ENCODE data around the gene ACSL6.

ACSL6 gene

DNA sequence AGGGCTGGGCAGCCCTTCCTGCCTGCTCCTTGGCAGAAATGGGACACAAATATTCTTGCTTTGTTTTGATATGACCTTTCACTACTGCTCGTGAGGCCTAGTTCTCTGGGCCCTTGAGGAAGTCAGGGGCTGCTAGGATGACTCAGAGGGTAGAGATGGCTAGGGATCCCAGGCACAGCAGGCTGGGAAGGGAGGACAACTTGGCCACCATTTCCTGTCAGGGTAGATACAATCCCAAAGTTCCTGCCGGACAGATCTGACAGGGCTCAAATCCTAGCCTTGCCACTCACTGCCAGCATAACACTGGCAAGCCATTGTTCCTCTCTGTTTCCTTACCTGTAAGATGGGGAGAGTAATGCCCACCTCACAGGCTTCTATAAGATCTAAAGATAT is 34.2 kb downstream of the ACSL6 start:
- H3K4me3 ChIP-seq (ENCODE audit: low read depth, low read length): no peak overlapping the region
- DNase-seq (ENCODE audit: low read depth): no peak
- TF ChIP-seq, protein P1, sequence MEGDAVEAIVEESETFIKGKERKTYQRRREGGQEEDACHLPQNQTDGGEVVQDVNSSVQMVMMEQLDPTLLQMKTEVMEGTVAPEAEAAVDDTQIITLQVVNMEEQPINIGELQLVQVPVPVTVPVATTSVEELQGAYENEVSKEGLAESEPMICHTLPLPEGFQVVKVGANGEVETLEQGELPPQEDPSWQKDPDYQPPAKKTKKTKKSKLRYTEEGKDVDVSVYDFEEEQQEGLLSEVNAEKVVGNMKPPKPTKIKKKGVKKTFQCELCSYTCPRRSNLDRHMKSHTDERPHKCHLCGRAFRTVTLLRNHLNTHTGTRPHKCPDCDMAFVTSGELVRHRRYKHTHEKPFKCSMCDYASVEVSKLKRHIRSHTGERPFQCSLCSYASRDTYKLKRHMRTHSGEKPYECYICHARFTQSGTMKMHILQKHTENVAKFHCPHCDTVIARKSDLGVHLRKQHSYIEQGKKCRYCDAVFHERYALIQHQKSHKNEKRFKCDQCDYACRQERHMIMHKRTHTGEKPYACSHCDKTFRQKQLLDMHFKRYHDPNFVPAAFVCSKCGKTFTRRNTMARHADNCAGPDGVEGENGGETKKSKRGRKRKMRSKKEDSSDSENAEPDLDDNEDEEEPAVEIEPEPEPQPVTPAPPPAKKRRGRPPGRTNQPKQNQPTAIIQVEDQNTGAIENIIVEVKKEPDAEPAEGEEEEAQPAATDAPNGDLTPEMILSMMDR (IDR thresholded peaks at IDR 0.05; ENCODE audit: control insufficient read depth, extremely low read depth, insufficient read depth): no peak

DNA sequence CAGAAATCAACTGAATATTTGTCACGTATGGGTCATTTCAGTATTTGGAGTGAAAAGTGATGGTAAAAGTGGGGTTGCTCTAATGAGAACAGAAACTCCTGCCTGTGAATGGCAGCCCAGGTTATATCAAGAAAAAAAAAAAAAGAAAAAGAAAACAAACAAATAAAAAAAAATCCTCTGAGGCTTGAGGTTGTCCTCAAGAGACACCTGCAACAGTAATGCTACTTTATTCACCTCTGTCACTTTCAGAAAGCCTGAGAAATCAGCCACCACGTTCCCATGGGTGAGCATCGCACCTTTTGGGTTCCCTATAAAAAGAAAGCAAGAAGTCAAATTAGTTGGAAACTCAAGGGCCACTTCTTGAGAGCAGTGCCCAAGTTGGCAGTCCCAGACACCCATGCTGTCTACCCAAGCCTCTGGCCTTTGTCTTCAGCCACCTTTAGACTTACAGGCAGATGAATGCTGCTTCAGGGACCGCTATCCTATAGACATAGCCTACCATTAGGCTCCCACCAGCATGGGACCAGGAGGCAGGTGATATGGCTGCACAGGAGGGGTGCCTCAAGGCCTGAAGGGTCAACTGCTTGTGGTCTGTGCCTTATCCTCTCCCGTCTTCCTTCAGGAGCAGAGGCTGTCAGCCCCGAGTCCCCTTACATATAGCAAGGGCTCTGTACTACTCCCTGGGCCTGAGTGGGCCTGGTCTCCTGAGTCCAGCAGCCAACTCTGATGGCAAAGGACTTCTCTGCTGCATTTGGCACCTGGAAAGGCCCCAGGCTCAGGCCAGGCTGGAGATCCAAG is 34.8 kb downstream of the ACSL6 start:
- no peak overlapping the region for H3K4me3 ChIP-seq (ENCODE audit: low read depth, low read length)
- TF ChIP-seq, protein P1 (IDR thresholded peaks at IDR 0.05; ENCODE audit: control insufficient read depth, extremely low read depth, insufficient read depth): no peak
- DNase-seq (ENCODE audit: low read depth): no peak

- no peak overlapping the region for H3K4me3 ChIP-seq (ENCODE audit: low read depth, low read length)
- DNase-seq (ENCODE audit: low read depth): no peak
- TF ChIP-seq, protein P1 (IDR thresholded peaks at IDR 0.05; ENCODE audit: control insufficient read depth, extremely low read depth, insufficient read depth): no peak
These were observed 36.3 kb downstream of the ACSL6 start for GRCh38 chr5:131974956-131975726.

- TF ChIP-seq, protein P1 (IDR thresholded peaks at IDR 0.05; ENCODE audit: control insufficient read depth, extremely low read depth, insufficient read depth): no peak
- DNase-seq (ENCODE audit: low read depth): no peak
- H3K4me3 ChIP-seq (ENCODE audit: low read depth, low read length): no peak overlapping the region
These were observed 36.9 kb downstream of the ACSL6 start for GRCh38 chr5:131974622-131974955.

DNA sequence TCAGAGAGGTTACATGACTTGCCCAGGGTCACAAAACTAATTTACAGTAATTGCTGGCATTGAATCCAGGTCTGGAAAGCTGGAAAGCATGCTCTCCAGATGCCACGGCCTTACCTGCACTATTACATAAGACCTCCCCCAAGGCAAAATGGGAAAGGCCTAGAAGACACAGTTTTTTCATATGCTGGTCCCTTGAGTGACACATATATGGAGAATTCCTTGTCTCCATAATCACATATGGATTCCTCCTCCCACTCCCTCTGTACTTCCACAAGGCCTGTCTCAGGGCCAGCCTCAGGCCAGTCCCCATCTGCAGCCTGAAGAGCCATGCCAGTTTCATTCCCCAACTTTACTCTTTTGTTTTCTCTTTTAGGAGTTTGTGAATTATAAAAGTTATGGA is 37.4 kb downstream of the ACSL6 start:
- H3K4me3 ChIP-seq (ENCODE audit: low read depth, low read length): no peak overlapping the region
- DNase-seq (ENCODE audit: low read depth): no peak
- TF ChIP-seq, protein P1 (IDR thresholded peaks at IDR 0.05; ENCODE audit: control insufficient read depth, extremely low read depth, insufficient read depth): no peak

- DNase-seq (ENCODE audit: low read depth): no peak
- H3K4me3 ChIP-seq (ENCODE audit: low read depth, low read length): no peak overlapping the region
- TF ChIP-seq, protein P1 (IDR thresholded peaks at IDR 0.05; ENCODE audit: control insufficient read depth, extremely low read depth, insufficient read depth): no peak
These were observed 38.3 kb downstream of the ACSL6 start for GRCh38 chr5:131973089-131973712.

All from LNCaP clone FGC (cell line).